WTC11 (cell line): Measurements from ENCODE around the gene ZNF547. TPM values are rescaled to one million over a fixed set of nuclear protein-coding genes. Genes with fewer than 3 reads are reported as not detected.
A peak's percentile ranks its signal among the peaks of the same experiment; 100 is the strongest.

Experiments
- ATAC-seq: fragments of 200-7000 bp; cut with Tn5 transposase; 2 replicates; pipeline ENCODE4 v1.10.0; 2021; ENCODE audit warnings: mild to moderate bottlenecking, moderate library complexity
- CTCF ChIA-PET: fragments of 300-600 bp; sonication (Branson Sonifier 250); formaldehyde crosslinking; loops from one replicate; lab custom pipeline; 2021; ENCODE audit warnings: antibody characterized with exemption; lab: Charles Lee
- POLR2A ChIA-PET: fragments of 350-600 bp; sonication (Branson Sonifier 250); formaldehyde crosslinking; loops from one replicate; lab custom pipeline; 2021; ENCODE audit warnings: antibody characterized with exemption; lab: Charles Lee
- DNase-seq: peaks from one replicate; pipeline ENCODE4 v3.0.0; 2021; ENCODE audit warnings: low spot score
- H3K27ac Mint-ChIP-seq: 2 replicates; pipeline ENCODE4 v1.8.0; 2021; ENCODE audit warnings: mixed read lengths
- H3K27me3 Mint-ChIP-seq: 2 replicates; pipeline ENCODE4 v1.8.0; 2021; ENCODE audit warnings: low read depth, mild to moderate bottlenecking, moderate library complexity, mixed read lengths
- H3K36me3 Mint-ChIP-seq: 2 replicates; pipeline ENCODE4 v1.8.0; 2021; ENCODE audit warnings: mixed read lengths
- H3K4me1 Mint-ChIP-seq: 2 replicates; pipeline ENCODE4 v1.8.0; 2022; ENCODE audit warnings: mixed read lengths
- H3K4me3 Mint-ChIP-seq: 2 replicates; pipeline ENCODE4 v1.8.0; 2021; ENCODE audit warnings: mild to moderate bottlenecking, moderate library complexity, mixed read lengths
- H3K9me3 Mint-ChIP-seq: 2 replicates; pipeline ENCODE4 v1.8.0; 2021; ENCODE audit warnings: mixed read lengths
- ATF1 ChIP-seq: sonication (generic); formaldehyde crosslinking; IDR thresholded peaks from 2 replicates; pipeline ENCODE4 v1.8.1; 2023; ENCODE audit warnings: mild to moderate bottlenecking, moderate library complexity, missing genetic modification reagents
- FOXP1 ChIP-seq: sonication (generic); formaldehyde crosslinking; IDR thresholded peaks from 2 replicates; pipeline ENCODE4 v1.8.0; 2022; ENCODE audit warnings: missing genetic modification reagents, mild to moderate bottlenecking, moderate library complexity, borderline replicate concordance
- HMGA2 ChIP-seq: fragments of 250-450 bp; sonication (Bioruptor Pico); IDR thresholded peaks from 2 replicates; pipeline ENCODE4 v1.4.0; 2021; ENCODE audit warnings: mild to moderate bottlenecking, moderate library complexity
- KAT7 ChIP-seq: sonication (generic); formaldehyde crosslinking; IDR thresholded peaks from 2 replicates; pipeline ENCODE4 v1.8.1; 2023; ENCODE audit warnings: missing genetic modification reagents, mild to moderate bottlenecking, borderline replicate concordance
- MYBL2 ChIP-seq: sonication (generic); formaldehyde crosslinking; IDR thresholded peaks from 2 replicates; pipeline ENCODE4 v1.8.1; 2023; ENCODE audit warnings: mild to moderate bottlenecking, moderate library complexity, missing genetic modification reagents
- NFE2L1 ChIP-seq: sonication (generic); formaldehyde crosslinking; IDR thresholded peaks from 2 replicates; pipeline ENCODE4 v1.8.1; 2023; ENCODE audit warnings: missing genetic modification reagents
- NR1H2 ChIP-seq: sonication (generic); formaldehyde crosslinking; IDR thresholded peaks from 2 replicates; pipeline ENCODE4 v1.9.0; 2021; ENCODE audit warnings: mild to moderate bottlenecking, moderate library complexity, missing genetic modification reagents
- SOX15 ChIP-seq: fragments of 250-450 bp; sonication (Bioruptor Pico); IDR thresholded peaks from 2 replicates; pipeline ENCODE4 v1.9.0; 2021; ENCODE audit warnings: mild to moderate bottlenecking
- TP53 ChIP-seq: sonication (generic); formaldehyde crosslinking; IDR thresholded peaks from 2 replicates; pipeline ENCODE4 v1.8.1; 2023; ENCODE audit warnings: mild to moderate bottlenecking, missing genetic modification reagents
- ZBTB21 ChIP-seq: sonication (generic); formaldehyde crosslinking; IDR thresholded peaks from 2 replicates; pipeline ENCODE4 v1.8.1; 2023; ENCODE audit warnings: mild to moderate bottlenecking, missing genetic modification reagents, borderline replicate concordance
- ZNF121 ChIP-seq: sonication (generic); formaldehyde crosslinking; IDR thresholded peaks from 2 replicates; pipeline ENCODE4 v1.8.0; 2023; ENCODE audit warnings: missing genetic modification reagents
- ZNF138 ChIP-seq: sonication (generic); formaldehyde crosslinking; conservative IDR thresholded peaks from 2 replicates; pipeline ENCODE4 v1.8.1; 2022; ENCODE audit warnings: mild to moderate bottlenecking, moderate library complexity, missing genetic modification reagents
- ZNF219 ChIP-seq: sonication (generic); formaldehyde crosslinking; IDR thresholded peaks from 2 replicates; pipeline ENCODE4 v1.8.0; 2023; ENCODE audit warnings: missing genetic modification reagents, mild to moderate bottlenecking, borderline replicate concordance
- total RNA-seq: library from RNA; stranded (reverse); gene quantifications from 3 replicates; pipeline ENCODE4 v1.2.3, GENCODE V29; 2021
- TF ChIP-seq, protein P1 (sequence below): sonication (generic); formaldehyde crosslinking; IDR thresholded peaks from 2 replicates; pipeline ENCODE4 v1.8.1; 2022; ENCODE audit warnings: mild to moderate bottlenecking, missing genetic modification reagents, moderate library complexity, borderline replicate concordance
- TF ChIP-seq, protein P2 (sequence below): sonication (generic); formaldehyde crosslinking; IDR thresholded peaks from 2 replicates; pipeline ENCODE4 v1.8.0; 2022; ENCODE audit warnings: mild to moderate bottlenecking, missing genetic modification reagents
- TF ChIP-seq, protein P3 (sequence below): fragments of 200-600 bp; IDR thresholded peaks from 2 replicates; pipeline ENCODE4 v1.8.0; 2022; ENCODE audit warnings: antibody characterized with exemption
- TF ChIP-seq, protein P4 (sequence below): sonication (generic); formaldehyde crosslinking; IDR thresholded peaks from 2 replicates; pipeline ENCODE4 v1.8.1; 2022; ENCODE audit warnings: missing genetic modification reagents, borderline replicate concordance
- TF ChIP-seq, protein P5 (sequence below): sonication (generic); formaldehyde crosslinking; IDR thresholded peaks from 2 replicates; pipeline ENCODE4 v1.8.1; 2023; ENCODE audit warnings: mild to moderate bottlenecking, missing genetic modification reagents, borderline replicate concordance

Gene ZNF547
- total RNA-seq, 1 experiment from 2014 or later, result 2.3 TPM

DNA sequence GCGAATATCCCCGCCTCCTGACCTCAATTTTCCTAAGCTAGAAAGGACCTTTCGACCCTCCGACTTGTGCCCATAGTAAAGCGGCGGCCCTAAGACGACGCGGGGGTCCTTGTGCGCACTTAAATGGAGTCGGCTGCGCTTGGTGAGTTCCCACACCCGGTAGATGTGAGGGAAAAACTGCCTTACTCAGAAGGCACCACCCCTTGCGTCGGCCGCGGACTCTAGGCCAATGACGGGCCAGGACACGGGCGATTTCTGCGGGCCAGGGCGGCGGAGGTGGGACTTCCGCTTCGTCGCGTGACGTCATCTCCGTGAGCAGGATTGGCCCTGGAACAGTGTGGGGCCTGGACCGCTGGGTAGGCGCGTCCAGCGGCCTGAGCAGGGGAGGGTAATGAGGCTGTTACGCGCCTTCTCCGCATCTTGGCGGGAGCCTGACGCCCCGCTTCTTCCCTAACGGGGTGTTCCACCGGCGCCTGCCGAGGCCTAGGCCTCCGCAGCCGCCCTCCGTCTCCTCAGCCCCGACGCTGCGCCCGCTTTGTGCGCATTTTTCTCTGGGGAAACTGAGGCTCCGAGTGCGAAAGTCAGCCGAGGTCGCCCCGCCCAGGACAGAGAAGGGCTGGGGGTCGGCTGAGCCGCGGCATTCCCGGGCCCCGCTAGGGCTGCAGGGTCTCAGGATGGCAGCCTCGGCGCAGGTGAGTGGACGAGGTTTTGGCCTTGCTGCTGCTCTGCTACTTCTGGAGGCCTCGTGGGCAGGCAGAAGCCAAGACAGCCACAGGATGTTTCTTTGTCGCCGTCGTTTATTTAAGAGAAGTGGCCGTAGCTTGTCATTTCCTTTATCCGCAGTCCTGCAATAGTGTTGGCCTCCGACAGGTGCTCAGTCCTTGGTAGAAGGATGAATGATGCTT, 42.9 kb upstream of the ZNF547 start, which contains the start of gene ZNF543 (continued):
- TF ChIP-seq, protein P1, sequence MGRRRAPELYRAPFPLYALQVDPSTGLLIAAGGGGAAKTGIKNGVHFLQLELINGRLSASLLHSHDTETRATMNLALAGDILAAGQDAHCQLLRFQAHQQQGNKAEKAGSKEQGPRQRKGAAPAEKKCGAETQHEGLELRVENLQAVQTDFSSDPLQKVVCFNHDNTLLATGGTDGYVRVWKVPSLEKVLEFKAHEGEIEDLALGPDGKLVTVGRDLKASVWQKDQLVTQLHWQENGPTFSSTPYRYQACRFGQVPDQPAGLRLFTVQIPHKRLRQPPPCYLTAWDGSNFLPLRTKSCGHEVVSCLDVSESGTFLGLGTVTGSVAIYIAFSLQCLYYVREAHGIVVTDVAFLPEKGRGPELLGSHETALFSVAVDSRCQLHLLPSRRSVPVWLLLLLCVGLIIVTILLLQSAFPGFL, result no peak
- TF ChIP-seq HMGA2 (CRISPR knock-in tag) (no peak; the same call in 1 of the 2 replicates), NR1H2 (CRISPR knock-in tag) (no peak), ZBTB21 (CRISPR knock-in tag) (no peak), ZNF121 (CRISPR knock-in tag) (no peak), ZNF219 (CRISPR knock-in tag) (no peak)
- TF ChIP-seq, protein P2, sequence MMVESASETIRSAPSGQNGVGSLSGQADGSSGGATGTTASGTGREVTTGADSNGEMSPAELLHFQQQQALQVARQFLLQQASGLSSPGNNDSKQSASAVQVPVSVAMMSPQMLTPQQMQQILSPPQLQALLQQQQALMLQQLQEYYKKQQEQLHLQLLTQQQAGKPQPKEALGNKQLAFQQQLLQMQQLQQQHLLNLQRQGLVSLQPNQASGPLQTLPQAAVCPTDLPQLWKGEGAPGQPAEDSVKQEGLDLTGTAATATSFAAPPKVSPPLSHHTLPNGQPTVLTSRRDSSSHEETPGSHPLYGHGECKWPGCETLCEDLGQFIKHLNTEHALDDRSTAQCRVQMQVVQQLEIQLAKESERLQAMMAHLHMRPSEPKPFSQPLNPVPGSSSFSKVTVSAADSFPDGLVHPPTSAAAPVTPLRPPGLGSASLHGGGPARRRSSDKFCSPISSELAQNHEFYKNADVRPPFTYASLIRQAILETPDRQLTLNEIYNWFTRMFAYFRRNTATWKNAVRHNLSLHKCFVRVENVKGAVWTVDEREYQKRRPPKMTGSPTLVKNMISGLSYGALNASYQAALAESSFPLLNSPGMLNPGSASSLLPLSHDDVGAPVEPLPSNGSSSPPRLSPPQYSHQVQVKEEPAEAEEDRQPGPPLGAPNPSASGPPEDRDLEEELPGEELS (CRISPR knock-in tag), result no peak
- TF ChIP-seq, all 79 proteins: peak for 10

DNA sequence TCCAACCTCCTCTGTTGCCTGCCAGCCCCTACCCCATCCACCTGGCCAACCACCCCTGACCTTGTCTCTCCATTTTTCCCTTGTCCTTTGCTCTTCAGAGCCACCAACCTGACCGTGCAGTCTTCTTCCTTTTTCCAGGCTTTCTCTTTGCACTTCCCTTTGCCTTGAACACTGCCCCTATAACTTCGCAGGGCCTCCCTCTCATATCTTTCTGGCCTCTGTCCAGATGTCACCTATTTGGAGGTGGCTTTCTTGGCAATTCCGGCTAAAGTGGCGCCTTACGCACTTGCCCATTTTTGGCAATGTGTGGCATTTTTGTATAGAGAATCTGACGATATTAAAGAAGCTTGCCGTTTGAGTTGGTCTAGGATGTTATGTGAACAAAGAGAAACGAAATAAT, 42.2 kb upstream of the ZNF547 start:
- ChIA-PET POLR2A (interaction anchor here (1.6 kb wide), 1 partner anchor 29 kb away, joined by 3 read pairs; no protein-coding TSS in a partner anchor), CTCF (interaction anchor here (1.1 kb wide), 1 partner anchor 360 kb away, joined by 3 read pairs; the partner anchor contains the start of gene ZNF551)
- Mint-ChIP-seq H3K9me3 (no peaks in the 10 kb centered on the region), H3K27ac (peak overlapping the region; percentile 67), H3K36me3 (peaks cover 21% of the 10 kb centered on the region), H3K4me1 (peaks cover 18% of the 10 kb centered on the region), H3K4me3 (peak overlapping the region; percentile 87), H3K27me3 (peaks cover 13% of the 10 kb centered on the region)
- TF ChIP-seq, protein P3, sequence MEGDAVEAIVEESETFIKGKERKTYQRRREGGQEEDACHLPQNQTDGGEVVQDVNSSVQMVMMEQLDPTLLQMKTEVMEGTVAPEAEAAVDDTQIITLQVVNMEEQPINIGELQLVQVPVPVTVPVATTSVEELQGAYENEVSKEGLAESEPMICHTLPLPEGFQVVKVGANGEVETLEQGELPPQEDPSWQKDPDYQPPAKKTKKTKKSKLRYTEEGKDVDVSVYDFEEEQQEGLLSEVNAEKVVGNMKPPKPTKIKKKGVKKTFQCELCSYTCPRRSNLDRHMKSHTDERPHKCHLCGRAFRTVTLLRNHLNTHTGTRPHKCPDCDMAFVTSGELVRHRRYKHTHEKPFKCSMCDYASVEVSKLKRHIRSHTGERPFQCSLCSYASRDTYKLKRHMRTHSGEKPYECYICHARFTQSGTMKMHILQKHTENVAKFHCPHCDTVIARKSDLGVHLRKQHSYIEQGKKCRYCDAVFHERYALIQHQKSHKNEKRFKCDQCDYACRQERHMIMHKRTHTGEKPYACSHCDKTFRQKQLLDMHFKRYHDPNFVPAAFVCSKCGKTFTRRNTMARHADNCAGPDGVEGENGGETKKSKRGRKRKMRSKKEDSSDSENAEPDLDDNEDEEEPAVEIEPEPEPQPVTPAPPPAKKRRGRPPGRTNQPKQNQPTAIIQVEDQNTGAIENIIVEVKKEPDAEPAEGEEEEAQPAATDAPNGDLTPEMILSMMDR, result no peak
- TF ChIP-seq KAT7 (no peak), ATF1 (CRISPR knock-in tag) (no peak), ZNF138 (CRISPR knock-in tag) (no peak), TP53 (no peak), SOX15 (CRISPR knock-in tag) (no peak), HMGA2 (CRISPR knock-in tag) (no peak), FOXP1 (CRISPR knock-in tag) (no peak), MYBL2 (CRISPR knock-in tag) (no peak), NFE2L1 (no peak), ZBTB21 (CRISPR knock-in tag) (no peak)
- TF ChIP-seq, protein P4, sequence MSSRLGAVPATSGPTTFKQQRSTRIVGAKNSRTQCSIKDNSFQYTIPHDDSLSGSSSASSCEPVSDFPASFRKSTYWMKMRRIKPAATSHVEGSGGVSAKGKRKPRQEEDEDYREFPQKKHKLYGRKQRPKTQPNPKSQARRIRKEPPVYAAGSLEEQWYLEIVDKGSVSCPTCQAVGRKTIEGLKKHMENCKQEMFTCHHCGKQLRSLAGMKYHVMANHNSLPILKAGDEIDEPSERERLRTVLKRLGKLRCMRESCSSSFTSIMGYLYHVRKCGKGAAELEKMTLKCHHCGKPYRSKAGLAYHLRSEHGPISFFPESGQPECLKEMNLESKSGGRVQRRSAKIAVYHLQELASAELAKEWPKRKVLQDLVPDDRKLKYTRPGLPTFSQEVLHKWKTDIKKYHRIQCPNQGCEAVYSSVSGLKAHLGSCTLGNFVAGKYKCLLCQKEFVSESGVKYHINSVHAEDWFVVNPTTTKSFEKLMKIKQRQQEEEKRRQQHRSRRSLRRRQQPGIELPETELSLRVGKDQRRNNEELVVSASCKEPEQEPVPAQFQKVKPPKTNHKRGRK (CRISPR knock-in tag), result no peak
- TF ChIP-seq, protein P2 (CRISPR knock-in tag), result no peak
- TF ChIP-seq, protein P5, sequence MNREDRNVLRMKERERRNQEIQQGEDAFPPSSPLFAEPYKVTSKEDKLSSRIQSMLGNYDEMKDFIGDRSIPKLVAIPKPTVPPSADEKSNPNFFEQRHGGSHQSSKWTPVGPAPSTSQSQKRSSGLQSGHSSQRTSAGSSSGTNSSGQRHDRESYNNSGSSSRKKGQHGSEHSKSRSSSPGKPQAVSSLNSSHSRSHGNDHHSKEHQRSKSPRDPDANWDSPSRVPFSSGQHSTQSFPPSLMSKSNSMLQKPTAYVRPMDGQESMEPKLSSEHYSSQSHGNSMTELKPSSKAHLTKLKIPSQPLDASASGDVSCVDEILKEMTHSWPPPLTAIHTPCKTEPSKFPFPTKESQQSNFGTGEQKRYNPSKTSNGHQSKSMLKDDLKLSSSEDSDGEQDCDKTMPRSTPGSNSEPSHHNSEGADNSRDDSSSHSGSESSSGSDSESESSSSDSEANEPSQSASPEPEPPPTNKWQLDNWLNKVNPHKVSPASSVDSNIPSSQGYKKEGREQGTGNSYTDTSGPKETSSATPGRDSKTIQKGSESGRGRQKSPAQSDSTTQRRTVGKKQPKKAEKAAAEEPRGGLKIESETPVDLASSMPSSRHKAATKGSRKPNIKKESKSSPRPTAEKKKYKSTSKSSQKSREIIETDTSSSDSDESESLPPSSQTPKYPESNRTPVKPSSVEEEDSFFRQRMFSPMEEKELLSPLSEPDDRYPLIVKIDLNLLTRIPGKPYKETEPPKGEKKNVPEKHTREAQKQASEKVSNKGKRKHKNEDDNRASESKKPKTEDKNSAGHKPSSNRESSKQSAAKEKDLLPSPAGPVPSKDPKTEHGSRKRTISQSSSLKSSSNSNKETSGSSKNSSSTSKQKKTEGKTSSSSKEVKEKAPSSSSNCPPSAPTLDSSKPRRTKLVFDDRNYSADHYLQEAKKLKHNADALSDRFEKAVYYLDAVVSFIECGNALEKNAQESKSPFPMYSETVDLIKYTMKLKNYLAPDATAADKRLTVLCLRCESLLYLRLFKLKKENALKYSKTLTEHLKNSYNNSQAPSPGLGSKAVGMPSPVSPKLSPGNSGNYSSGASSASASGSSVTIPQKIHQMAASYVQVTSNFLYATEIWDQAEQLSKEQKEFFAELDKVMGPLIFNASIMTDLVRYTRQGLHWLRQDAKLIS (CRISPR knock-in tag), result no peak
- ATAC-seq (no peak), DNase-seq (no peak)
